Activated gamma-delta T cell treated with Interleukin-2 at 50 U/mL for 16 hours (primary cell): ENCODE measurements around the gene MPPED1.

ENCODE experiments used
- DNase-seq: peaks from one replicate; pipeline ENCODE4 v3.0.0-alpha.2; 2020

The MPPED1 gene

GRCh38 chr22:43411869-43412807 lies at the start of gene MPPED1:
Gene MPPED1 (plus strand): TSS chr22:43412014. CDS start chr22:43424986, 12,972 bp downstream.
- no peak for DNase-seq

- no peak for DNase-seq
Measured at GRCh38 chr22:43363315-43364168, 48.3 kb upstream of the MPPED1 start.

GRCh38 chr22:43364169-43364435 lies 47.7 kb upstream of the MPPED1 start:
- DNase-seq: no peak

GRCh38 chr22:43365715-43366440 lies 45.9 kb upstream of the MPPED1 start:
- no peak for DNase-seq

- no peak for DNase-seq
Measured at GRCh38 chr22:43370036-43370435, 41.8 kb upstream of the MPPED1 start.

GRCh38 chr22:43375951-43376455 lies 35.8 kb upstream of the MPPED1 start:
- DNase-seq: no peak

- peak; percentile 71 for DNase-seq
Measured at GRCh38 chr22:43376765-43377547, 34.9 kb upstream of the MPPED1 start.

GRCh38 chr22:43377548-43377895 lies 34.3 kb upstream of the MPPED1 start:
- DNase-seq: no peak

GRCh38 chr22:43377896-43378704 lies 33.7 kb upstream of the MPPED1 start:
- no peak for DNase-seq

- DNase-seq: peak; percentile 15
Measured at GRCh38 chr22:43381693-43382092, 30.1 kb upstream of the MPPED1 start.

GRCh38 chr22:43384863-43385262 lies 27.0 kb upstream of the MPPED1 start:
- no peak for DNase-seq

GRCh38 chr22:43385770-43386641 lies 25.8 kb upstream of the MPPED1 start:
- DNase-seq: peak; percentile 71

GRCh38 chr22:43387815-43388214 lies 24.0 kb upstream of the MPPED1 start:
- no peak for DNase-seq

GRCh38 chr22:43388420-43388851 lies 23.4 kb upstream of the MPPED1 start:
- DNase-seq: peak; percentile 76

- no peak for DNase-seq
Measured at GRCh38 chr22:43389227-43389836, 22.5 kb upstream of the MPPED1 start.

- DNase-seq: no peak
Measured at GRCh38 chr22:43390166-43390565, 21.6 kb upstream of the MPPED1 start.

GRCh38 chr22:43390872-43391271 lies 20.9 kb upstream of the MPPED1 start:
- no peak for DNase-seq

GRCh38 chr22:43391306-43391705 lies 20.5 kb upstream of the MPPED1 start:
- no peak for DNase-seq

- no peak for DNase-seq
Measured at GRCh38 chr22:43392385-43392989, 19.3 kb upstream of the MPPED1 start.
